WTC11 (cell line): ENCODE data around the gene EIF2B4. TPM values are rescaled to one million over a fixed set of nuclear protein-coding genes. Genes with fewer than 3 reads are reported as not detected.

Experiments used
- CBFB ChIP-seq: sonication (generic); formaldehyde crosslinking; IDR thresholded peaks from 2 replicates; pipeline ENCODE4 v1.8.1; 2022; ENCODE audit warnings: mild to moderate bottlenecking, low read depth, missing genetic modification reagents
- ESRRA ChIP-seq: sonication (generic); formaldehyde crosslinking; IDR thresholded peaks from 2 replicates; pipeline ENCODE4 v1.8.1; 2022; ENCODE audit warnings: mild to moderate bottlenecking, missing genetic modification reagents, borderline replicate concordance
- ETV6 ChIP-seq: sonication (generic); formaldehyde crosslinking; IDR thresholded peaks from 2 replicates; pipeline ENCODE4 v1.8.1; 2022; ENCODE audit warnings: mild to moderate bottlenecking, missing genetic modification reagents
- FOXK1 ChIP-seq: sonication (generic); formaldehyde crosslinking; IDR thresholded peaks from 2 replicates; pipeline ENCODE4 v1.8.0; 2022; ENCODE audit warnings: mild to moderate bottlenecking, moderate library complexity, missing genetic modification reagents
- FOXP1 ChIP-seq: sonication (generic); formaldehyde crosslinking; IDR thresholded peaks from 2 replicates; pipeline ENCODE4 v1.8.0; 2022; ENCODE audit warnings: missing genetic modification reagents, mild to moderate bottlenecking, moderate library complexity, borderline replicate concordance
- GABPB1 ChIP-seq: sonication (generic); formaldehyde crosslinking; IDR thresholded peaks from 2 replicates; pipeline ENCODE4 v1.8.1; 2023; ENCODE audit warnings: mild to moderate bottlenecking, missing genetic modification reagents
- GRHL2 ChIP-seq: fragments of 250-450 bp; sonication (Bioruptor Pico); IDR thresholded peaks from 2 replicates; pipeline ENCODE4 v1.8.0; 2022; ENCODE audit warnings: mild to moderate bottlenecking, moderate library complexity; ENCODE audit not compliant: insufficient replicate concordance, severe bottlenecking
- MXD4 ChIP-seq: fragments of 250-450 bp; sonication (Bioruptor Pico); IDR thresholded peaks from 2 replicates; pipeline ENCODE4 v1.8.0; 2021; ENCODE audit warnings: mild to moderate bottlenecking, moderate library complexity, borderline replicate concordance
- MYBL2 ChIP-seq: sonication (generic); formaldehyde crosslinking; IDR thresholded peaks from 2 replicates; pipeline ENCODE4 v1.8.1; 2023; ENCODE audit warnings: mild to moderate bottlenecking, moderate library complexity, missing genetic modification reagents
- NR2C2 ChIP-seq: sonication (generic); formaldehyde crosslinking; IDR thresholded peaks from 2 replicates; pipeline ENCODE4 v1.8.0; 2022; ENCODE audit warnings: mild to moderate bottlenecking, missing genetic modification reagents
- NR3C1 ChIP-seq: sonication (generic); formaldehyde crosslinking; conservative IDR thresholded peaks from 2 replicates; pipeline ENCODE4 v1.8.1; 2023; ENCODE audit warnings: low read depth, mild to moderate bottlenecking, missing genetic modification reagents
- RELA ChIP-seq: sonication (generic); formaldehyde crosslinking; IDR thresholded peaks from 2 replicates; pipeline ENCODE4 v1.8.1; 2022; ENCODE audit warnings: missing genetic modification reagents, mild to moderate bottlenecking, borderline replicate concordance
- SMAD3 ChIP-seq: sonication (generic); formaldehyde crosslinking; IDR thresholded peaks from 2 replicates; pipeline ENCODE4 v1.8.0; 2022; ENCODE audit warnings: missing genetic modification reagents, mild to moderate bottlenecking, borderline replicate concordance
- SMAD4 ChIP-seq: sonication (generic); formaldehyde crosslinking; IDR thresholded peaks from 2 replicates; pipeline ENCODE4 v1.8.0; 2022; ENCODE audit warnings: mild to moderate bottlenecking, missing genetic modification reagents
- SP1 ChIP-seq: sonication (generic); formaldehyde crosslinking; conservative IDR thresholded peaks from 2 replicates; pipeline ENCODE4 v1.8.1; 2022; ENCODE audit warnings: missing genetic modification reagents
- TCF7 ChIP-seq: sonication (generic); formaldehyde crosslinking; IDR thresholded peaks from 2 replicates; pipeline ENCODE4 v1.8.0; 2022; ENCODE audit warnings: mild to moderate bottlenecking, low read depth, missing genetic modification reagents, moderate library complexity
- ZNF219 ChIP-seq: sonication (generic); formaldehyde crosslinking; IDR thresholded peaks from 2 replicates; pipeline ENCODE4 v1.8.0; 2023; ENCODE audit warnings: missing genetic modification reagents, mild to moderate bottlenecking, borderline replicate concordance
- total RNA-seq: library from RNA; stranded (reverse); gene quantifications from 3 replicates; pipeline ENCODE4 v1.2.3, GENCODE V29; 2021
- TF ChIP-seq, protein P1 (sequence below): sonication (generic); formaldehyde crosslinking; IDR thresholded peaks from 2 replicates; pipeline ENCODE4 v1.8.1; 2022; ENCODE audit warnings: mild to moderate bottlenecking, missing genetic modification reagents, moderate library complexity, borderline replicate concordance
- TF ChIP-seq, protein P2 (sequence below): sonication (generic); formaldehyde crosslinking; IDR thresholded peaks from 2 replicates; pipeline ENCODE4 v1.8.0; 2022; ENCODE audit warnings: missing genetic modification reagents
- TF ChIP-seq, protein P3 (sequence below): sonication (generic); formaldehyde crosslinking; IDR thresholded peaks from 2 replicates; pipeline ENCODE4 v1.8.1; 2023; ENCODE audit warnings: mild to moderate bottlenecking, missing genetic modification reagents, moderate library complexity
- TF ChIP-seq, protein P4 (sequence below): sonication (generic); formaldehyde crosslinking; IDR thresholded peaks from 2 replicates; pipeline ENCODE4 v1.8.1; 2022; ENCODE audit warnings: mild to moderate bottlenecking, moderate library complexity, missing genetic modification reagents
- TF ChIP-seq, protein P5 (sequence below): sonication (generic); formaldehyde crosslinking; IDR thresholded peaks from 2 replicates; pipeline ENCODE4 v1.8.1; 2023; ENCODE audit warnings: mild to moderate bottlenecking, moderate library complexity, missing genetic modification reagents
- TF ChIP-seq, protein P6 (sequence below): fragments of 250-450 bp; sonication (Bioruptor Pico); conservative IDR thresholded peaks from 2 replicates; pipeline ENCODE4 v1.9.0; 2021; ENCODE audit warnings: mild to moderate bottlenecking
- TF ChIP-seq, protein P7 (sequence below): sonication (generic); formaldehyde crosslinking; IDR thresholded peaks from 2 replicates; pipeline ENCODE4 v1.8.0; 2022; ENCODE audit warnings: mild to moderate bottlenecking, missing genetic modification reagents
- TF ChIP-seq, protein P8 (sequence below): sonication (generic); formaldehyde crosslinking; IDR thresholded peaks from 2 replicates; pipeline ENCODE4 v1.8.1; 2022; ENCODE audit warnings: low read depth, missing genetic modification reagents, borderline replicate concordance

Gene EIF2B4
- total RNA-seq, 1 experiment from 2014 or later = 49.1 TPM

DNA sequence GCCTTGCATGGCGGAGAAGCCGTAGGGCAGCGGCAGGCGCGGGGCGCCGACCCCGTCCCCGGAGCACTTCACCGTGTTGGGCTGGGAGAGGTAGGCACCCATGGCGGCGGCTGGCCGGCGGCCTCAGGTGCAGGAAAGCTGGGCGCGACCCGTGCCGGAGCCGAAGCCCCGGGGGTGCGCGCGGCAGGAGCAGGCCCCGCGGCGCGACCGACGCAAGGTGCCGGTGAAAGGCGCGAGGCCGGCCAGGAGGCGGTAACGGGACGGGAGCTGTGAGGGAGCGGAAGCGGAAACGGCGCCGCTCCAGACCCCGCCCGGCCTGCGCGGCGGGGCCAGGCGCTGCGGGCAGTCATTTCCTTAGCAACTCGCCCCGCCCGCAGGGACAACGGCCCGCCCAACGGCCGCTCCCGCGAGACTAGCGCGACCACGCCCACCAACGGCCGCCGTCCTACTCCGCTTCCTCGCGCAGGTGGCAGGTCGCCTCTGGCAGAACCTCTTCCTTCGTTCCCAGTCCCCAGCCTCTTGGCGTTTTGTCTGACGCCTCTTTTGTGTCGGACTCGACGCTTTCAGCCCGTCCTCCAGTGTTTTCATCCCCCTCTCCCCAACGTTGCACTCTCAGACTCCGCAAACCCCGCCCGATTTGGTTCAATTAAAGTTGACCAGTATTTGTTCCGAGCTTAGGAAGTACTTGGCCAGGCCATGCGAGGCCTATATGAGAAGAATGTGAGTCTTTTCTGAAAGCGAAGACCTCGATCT is 39.4 kb upstream of the EIF2B4 start, which contains the start of gene PPM1G (continued):
- TF ChIP-seq TCF7 (no peak), FOXP1 (CRISPR knock-in tag) (peak; percentile 91), SP1 (peak; percentile 98), NR3C1 (CRISPR knock-in tag) (0 out of 2 replicates have a peak, but pooled peaks have one; percentile 79), MYBL2 (CRISPR knock-in tag) (peak; percentile 91; the same call in 1 of the 2 replicates), FOXK1 (CRISPR knock-in tag) (peak; percentile 89), GABPB1 (CRISPR knock-in tag) (no peak; the same call in none of the 2 replicates), ETV6 (CRISPR knock-in tag) (peak; percentile 92), NR2C2 (CRISPR knock-in tag) (no peak), ESRRA (CRISPR knock-in tag) (peak; percentile 89; the same call in 1 of the 2 replicates), SMAD3 (CRISPR knock-in tag) (0 out of 2 replicates have a peak, but pooled peaks have one; percentile 39), MXD4 (CRISPR knock-in tag) (no peak), CBFB (CRISPR knock-in tag) (peak; percentile 93; the same call in 1 of the 2 replicates), GRHL2 (CRISPR knock-in tag) (no peak), RELA (CRISPR knock-in tag) (peak; percentile 85; the same call in 1 of the 2 replicates), SMAD4 (no peak), ZNF219 (CRISPR knock-in tag) (no peak)
- TF ChIP-seq, protein P1, sequence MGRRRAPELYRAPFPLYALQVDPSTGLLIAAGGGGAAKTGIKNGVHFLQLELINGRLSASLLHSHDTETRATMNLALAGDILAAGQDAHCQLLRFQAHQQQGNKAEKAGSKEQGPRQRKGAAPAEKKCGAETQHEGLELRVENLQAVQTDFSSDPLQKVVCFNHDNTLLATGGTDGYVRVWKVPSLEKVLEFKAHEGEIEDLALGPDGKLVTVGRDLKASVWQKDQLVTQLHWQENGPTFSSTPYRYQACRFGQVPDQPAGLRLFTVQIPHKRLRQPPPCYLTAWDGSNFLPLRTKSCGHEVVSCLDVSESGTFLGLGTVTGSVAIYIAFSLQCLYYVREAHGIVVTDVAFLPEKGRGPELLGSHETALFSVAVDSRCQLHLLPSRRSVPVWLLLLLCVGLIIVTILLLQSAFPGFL (CRISPR knock-in tag) = peak; percentile 41
- TF ChIP-seq, protein P2, sequence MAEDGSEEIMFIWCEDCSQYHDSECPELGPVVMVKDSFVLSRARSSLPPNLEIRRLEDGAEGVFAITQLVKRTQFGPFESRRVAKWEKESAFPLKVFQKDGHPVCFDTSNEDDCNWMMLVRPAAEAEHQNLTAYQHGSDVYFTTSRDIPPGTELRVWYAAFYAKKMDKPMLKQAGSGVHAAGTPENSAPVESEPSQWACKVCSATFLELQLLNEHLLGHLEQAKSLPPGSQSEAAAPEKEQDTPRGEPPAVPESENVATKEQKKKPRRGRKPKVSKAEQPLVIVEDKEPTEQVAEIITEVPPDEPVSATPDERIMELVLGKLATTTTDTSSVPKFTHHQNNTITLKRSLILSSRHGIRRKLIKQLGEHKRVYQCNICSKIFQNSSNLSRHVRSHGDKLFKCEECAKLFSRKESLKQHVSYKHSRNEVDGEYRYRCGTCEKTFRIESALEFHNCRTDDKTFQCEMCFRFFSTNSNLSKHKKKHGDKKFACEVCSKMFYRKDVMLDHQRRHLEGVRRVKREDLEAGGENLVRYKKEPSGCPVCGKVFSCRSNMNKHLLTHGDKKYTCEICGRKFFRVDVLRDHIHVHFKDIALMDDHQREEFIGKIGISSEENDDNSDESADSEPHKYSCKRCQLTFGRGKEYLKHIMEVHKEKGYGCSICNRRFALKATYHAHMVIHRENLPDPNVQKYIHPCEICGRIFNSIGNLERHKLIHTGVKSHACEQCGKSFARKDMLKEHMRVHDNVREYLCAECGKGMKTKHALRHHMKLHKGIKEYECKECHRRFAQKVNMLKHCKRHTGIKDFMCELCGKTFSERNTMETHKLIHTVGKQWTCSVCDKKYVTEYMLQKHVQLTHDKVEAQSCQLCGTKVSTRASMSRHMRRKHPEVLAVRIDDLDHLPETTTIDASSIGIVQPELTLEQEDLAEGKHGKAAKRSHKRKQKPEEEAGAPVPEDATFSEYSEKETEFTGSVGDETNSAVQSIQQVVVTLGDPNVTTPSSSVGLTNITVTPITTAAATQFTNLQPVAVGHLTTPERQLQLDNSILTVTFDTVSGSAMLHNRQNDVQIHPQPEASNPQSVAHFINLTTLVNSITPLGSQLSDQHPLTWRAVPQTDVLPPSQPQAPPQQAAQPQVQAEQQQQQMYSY (CRISPR knock-in tag) = peak; percentile 42; the same call in 1 of the 2 replicates
- TF ChIP-seq, protein P3, sequence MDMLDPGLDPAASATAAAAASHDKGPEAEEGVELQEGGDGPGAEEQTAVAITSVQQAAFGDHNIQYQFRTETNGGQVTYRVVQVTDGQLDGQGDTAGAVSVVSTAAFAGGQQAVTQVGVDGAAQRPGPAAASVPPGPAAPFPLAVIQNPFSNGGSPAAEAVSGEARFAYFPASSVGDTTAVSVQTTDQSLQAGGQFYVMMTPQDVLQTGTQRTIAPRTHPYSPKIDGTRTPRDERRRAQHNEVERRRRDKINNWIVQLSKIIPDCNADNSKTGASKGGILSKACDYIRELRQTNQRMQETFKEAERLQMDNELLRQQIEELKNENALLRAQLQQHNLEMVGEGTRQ (CRISPR knock-in tag) = peak; percentile 22; the same call in 1 of the 2 replicates
- TF ChIP-seq, protein P4, sequence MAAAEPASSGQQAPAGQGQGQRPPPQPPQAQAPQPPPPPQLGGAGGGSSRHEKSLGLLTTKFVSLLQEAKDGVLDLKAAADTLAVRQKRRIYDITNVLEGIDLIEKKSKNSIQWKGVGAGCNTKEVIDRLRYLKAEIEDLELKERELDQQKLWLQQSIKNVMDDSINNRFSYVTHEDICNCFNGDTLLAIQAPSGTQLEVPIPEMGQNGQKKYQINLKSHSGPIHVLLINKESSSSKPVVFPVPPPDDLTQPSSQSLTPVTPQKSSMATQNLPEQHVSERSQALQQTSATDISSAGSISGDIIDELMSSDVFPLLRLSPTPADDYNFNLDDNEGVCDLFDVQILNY (CRISPR knock-in tag) = peak; percentile 95
- TF ChIP-seq, protein P5, sequence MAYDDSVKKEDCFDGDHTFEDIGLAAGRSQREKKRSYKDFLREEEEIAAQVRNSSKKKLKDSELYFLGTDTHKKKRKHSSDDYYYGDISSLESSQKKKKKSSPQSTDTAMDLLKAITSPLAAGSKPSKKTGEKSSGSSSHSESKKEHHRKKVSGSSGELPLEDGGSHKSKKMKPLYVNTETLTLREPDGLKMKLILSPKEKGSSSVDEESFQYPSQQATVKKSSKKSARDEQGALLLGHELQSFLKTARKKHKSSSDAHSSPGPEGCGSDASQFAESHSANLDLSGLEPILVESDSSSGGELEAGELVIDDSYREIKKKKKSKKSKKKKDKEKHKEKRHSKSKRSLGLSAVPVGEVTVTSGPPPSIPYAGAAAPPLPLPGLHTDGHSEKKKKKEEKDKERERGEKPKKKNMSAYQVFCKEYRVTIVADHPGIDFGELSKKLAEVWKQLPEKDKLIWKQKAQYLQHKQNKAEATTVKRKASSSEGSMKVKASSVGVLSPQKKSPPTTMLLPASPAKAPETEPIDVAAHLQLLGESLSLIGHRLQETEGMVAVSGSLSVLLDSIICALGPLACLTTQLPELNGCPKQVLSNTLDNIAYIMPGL (CRISPR knock-in tag) = peak; percentile 96; the same call in 1 of the 2 replicates
- TF ChIP-seq, protein P6, sequence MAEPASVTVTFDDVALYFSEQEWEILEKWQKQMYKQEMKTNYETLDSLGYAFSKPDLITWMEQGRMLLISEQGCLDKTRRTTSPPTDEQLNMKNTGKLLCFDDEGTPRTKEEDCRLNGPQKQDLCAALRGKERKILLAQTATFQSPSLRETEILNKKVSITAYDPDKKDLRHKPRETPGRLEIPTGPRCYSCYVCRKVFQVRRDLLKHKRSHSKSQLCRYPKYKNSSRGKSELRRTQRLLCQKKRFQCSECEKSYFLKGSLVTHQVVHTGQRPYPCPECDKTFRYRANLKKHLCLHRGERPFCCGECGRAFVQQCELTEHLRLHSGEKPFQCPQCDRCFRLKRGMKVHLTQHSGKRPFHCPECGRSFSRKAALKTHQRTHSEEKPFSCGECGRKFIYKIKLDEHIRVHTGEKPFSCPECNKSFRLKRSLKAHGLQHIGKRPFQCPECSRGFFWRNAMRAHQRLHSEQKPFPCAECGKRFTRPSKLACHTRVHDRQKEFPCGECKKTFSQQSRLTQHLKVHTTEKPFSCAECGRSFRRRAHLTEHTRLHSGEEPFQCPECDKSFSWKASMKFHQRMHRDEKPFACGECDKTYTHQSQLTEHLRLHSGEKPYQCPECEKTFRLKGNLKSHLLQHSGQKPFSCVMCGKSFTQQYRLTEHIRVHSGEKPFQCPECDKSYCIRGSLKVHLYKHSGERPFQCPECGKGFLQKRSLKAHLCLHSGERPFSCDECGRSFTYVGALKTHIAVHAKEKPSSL (CRISPR knock-in tag) = no peak
- TF ChIP-seq, protein P7, sequence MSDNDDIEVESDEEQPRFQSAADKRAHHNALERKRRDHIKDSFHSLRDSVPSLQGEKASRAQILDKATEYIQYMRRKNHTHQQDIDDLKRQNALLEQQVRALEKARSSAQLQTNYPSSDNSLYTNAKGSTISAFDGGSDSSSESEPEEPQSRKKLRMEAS (CRISPR knock-in tag) = peak; percentile 95
- TF ChIP-seq, protein P8, sequence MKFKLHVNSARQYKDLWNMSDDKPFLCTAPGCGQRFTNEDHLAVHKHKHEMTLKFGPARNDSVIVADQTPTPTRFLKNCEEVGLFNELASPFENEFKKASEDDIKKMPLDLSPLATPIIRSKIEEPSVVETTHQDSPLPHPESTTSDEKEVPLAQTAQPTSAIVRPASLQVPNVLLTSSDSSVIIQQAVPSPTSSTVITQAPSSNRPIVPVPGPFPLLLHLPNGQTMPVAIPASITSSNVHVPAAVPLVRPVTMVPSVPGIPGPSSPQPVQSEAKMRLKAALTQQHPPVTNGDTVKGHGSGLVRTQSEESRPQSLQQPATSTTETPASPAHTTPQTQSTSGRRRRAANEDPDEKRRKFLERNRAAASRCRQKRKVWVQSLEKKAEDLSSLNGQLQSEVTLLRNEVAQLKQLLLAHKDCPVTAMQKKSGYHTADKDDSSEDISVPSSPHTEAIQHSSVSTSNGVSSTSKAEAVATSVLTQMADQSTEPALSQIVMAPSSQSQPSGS (CRISPR knock-in tag) = 0 out of 2 replicates have a peak, but pooled peaks have one; percentile 73
